PFSK-1 (cell line): ENCODE measurements around the gene KLK11.

Experiments
- REST ChIP-seq, 2 experiments: IDR thresholded peaks; 2 replicates each; pipeline versions ENCODE4 v1.6.1 to v1.8.0; 2011 to 2012; ENCODE audit warnings: low read depth in 2 of 2, low read length in 2 of 2, control low read depth in 1 of 2, inconsistent platforms in 1 of 2, mild to moderate bottlenecking in 1 of 2, moderate library complexity in 1 of 2; ENCODE audit not compliant: insufficient read depth in 1 of 2
- SIN3A ChIP-seq: IDR thresholded peaks from 2 replicates; pipeline ENCODE4 v1.6.1; 2012; ENCODE audit warnings: mild to moderate bottlenecking, low read length, moderate library complexity, borderline replicate concordance; ENCODE audit not compliant: insufficient read depth

DNA sequence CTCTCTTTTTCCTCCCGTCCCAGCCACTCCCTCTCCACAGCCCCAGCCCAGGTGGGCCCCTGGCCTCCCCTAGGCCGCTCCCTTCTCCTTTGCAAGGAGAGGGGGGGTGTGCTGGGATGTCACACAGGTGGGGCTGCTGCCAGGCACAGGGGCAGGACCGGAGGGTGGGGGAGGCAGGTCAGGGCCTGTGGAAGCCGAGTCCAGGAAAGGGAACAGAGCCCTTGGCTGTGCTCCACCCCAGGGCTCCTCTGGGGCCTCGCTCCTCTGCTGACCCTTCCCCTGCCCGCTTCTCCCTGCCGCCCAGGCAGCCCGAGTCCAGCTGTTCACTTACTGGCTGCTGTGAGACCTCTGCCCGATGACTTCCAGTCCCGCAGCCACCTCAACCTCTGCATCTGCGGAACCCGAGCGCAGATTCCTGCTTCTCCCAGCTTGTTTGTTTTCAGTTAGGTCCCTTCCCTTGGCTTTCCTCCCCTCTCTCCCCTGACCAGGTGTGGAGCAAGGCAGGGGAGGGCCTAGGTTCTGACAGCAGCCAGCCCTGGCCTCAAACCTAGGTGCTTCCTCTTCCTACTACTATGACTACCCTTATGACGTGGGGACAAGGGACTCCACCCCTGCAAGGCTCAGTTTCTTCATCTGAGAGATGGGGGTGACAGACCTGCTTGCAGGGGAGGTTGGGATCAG is 850 bp upstream of the KLK11 start:
- TF ChIP-seq SIN3A: no peak
- no peak for TF ChIP-seq REST (IDR thresholded peaks at IDR 0.05; ENCODE audit: insufficient read depth in 1 of 2, low read depth in 2 of 2, low read length in 2 of 2)
